ENCODE measurements around the gene HAAO.

The HAAO gene

DNA sequence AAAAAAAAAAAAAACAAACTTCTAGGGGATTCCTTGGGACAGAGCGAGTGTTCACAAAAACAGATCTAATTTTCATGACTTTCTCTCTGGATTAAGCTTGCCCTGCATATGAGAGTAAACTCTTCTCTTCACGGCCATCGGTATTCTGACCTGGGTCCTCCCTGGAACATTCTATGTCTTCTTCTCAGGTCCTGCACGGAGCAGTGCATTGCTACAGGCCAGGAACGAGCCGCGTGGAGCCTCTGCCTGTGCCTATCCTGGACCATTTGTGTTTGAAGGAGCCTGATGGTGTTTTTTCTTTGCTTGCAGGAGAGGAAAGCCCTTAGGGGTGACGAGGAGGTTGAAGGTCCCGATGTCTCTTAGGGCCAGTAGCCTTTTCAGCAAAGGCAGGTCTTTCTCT lies 26.7 kb downstream of the HAAO start:
- no peak overlapping the region for H3K27ac ChIP-seq (ENCODE audit: low read depth, low read length)

DNA sequence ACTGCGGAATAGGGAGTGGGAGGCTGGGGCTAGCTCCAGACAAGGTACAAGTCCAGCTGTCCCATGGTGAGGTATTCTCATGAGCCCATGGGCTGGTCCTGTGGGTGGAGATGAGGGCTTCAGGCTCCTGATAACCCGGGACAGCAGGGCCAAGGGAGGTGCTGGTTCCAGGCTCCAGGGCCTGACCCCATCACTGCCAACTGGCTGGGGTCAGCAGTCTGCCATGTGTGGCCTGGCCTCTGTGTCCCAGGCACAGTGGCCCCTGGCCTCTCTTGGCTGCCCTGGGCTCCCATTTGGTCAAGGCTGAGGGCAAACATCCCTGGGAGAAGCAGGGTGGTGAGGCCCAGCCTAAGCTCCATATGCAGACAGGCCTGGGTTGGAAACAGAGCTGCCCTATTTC lies 27.5 kb downstream of the HAAO start:
- no peaks in the 10 kb centered on the region for H3K9me3 ChIP-seq (ENCODE audit: insufficient read depth, low read depth, low read length)
- no peaks in the 10 kb centered on the region for H3K36me3 ChIP-seq (ENCODE audit: insufficient read depth, low read length)
- no peak overlapping the region for H3K27ac ChIP-seq (ENCODE audit: low read depth, low read length)
- H3K4me1 ChIP-seq (ENCODE audit: insufficient read depth, low read length) = no peaks in the 10 kb centered on the region
- H3K4me3 ChIP-seq (ENCODE audit: low read length) = no peak overlapping the region
- H3K27me3 ChIP-seq (ENCODE audit: insufficient read depth, low read length) = no peaks in the 10 kb centered on the region
- WGBS = 93% methylated on average over 2 of the region's 2 CpGs
- H3K9ac ChIP-seq (ENCODE audit: low read depth, low read length) = no peak overlapping the region

More for the DNA sequence above, 26.7 kb downstream of the HAAO start:
- H3K4me3 ChIP-seq (ENCODE audit: low read length) = no peak overlapping the region
- H3K36me3 ChIP-seq (ENCODE audit: insufficient read depth, low read length) = no peaks in the 10 kb centered on the region
- no peaks in the 10 kb centered on the region for H3K27me3 ChIP-seq (ENCODE audit: insufficient read depth, low read length)
- H3K9me3 ChIP-seq (ENCODE audit: insufficient read depth, low read depth, low read length) = no peaks in the 10 kb centered on the region
- no peak overlapping the region for H3K9ac ChIP-seq (ENCODE audit: low read depth, low read length)
- 96% methylated on average over 9 of the region's 9 CpGs for WGBS
- no peaks in the 10 kb centered on the region for H3K4me1 ChIP-seq (ENCODE audit: insufficient read depth, low read length)

DNA sequence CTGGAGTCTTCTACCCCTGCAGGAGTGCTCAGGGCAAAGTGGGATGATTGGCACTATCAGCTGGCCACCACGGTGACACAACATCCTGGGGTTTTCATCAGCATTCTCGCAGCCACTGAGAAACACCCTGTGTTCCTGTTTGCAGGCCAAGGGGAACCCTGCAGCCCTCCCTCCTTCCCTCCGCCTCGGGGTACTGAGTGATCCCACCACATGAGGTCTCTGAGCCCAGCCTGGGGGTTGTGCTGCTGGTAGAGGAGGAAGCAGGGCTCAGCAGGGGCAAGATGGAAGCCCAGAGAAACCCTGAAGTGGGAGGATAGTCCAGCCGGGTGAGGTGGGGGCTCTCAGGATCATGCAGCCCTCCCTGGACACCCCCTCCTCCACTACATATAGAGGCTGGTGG lies 28.3 kb downstream of the HAAO start, which contains the start of gene OXER1:
OXER1 (minus strand) TSS at position 40 of the 400 bp plus-strand sequence. CDS start 73 bp downstream, outside the sequence.
- H3K9me3 ChIP-seq (ENCODE audit: insufficient read depth, low read depth, low read length) = no peaks in the 10 kb centered on the region
- 79% methylated on average over 4 of the region's 5 CpGs for WGBS
- 0 out of 2 replicates have a peak, but pooled peaks cover 2% of the 10 kb centered on the region for H3K4me1 ChIP-seq (ENCODE audit: insufficient read depth, low read length)
- no peak within 1 kb of the TSS for H3K27ac ChIP-seq (ENCODE audit: low read depth, low read length)
- H3K36me3 ChIP-seq (ENCODE audit: insufficient read depth, low read length) = no peaks in the 10 kb centered on the region
- H3K4me3 ChIP-seq (ENCODE audit: low read length) = no peak within 1 kb of the TSS
- no peak within 1 kb of the TSS for H3K9ac ChIP-seq (ENCODE audit: low read depth, low read length)
- H3K27me3 ChIP-seq (ENCODE audit: insufficient read depth, low read length) = no peaks in the 10 kb centered on the region

DNA sequence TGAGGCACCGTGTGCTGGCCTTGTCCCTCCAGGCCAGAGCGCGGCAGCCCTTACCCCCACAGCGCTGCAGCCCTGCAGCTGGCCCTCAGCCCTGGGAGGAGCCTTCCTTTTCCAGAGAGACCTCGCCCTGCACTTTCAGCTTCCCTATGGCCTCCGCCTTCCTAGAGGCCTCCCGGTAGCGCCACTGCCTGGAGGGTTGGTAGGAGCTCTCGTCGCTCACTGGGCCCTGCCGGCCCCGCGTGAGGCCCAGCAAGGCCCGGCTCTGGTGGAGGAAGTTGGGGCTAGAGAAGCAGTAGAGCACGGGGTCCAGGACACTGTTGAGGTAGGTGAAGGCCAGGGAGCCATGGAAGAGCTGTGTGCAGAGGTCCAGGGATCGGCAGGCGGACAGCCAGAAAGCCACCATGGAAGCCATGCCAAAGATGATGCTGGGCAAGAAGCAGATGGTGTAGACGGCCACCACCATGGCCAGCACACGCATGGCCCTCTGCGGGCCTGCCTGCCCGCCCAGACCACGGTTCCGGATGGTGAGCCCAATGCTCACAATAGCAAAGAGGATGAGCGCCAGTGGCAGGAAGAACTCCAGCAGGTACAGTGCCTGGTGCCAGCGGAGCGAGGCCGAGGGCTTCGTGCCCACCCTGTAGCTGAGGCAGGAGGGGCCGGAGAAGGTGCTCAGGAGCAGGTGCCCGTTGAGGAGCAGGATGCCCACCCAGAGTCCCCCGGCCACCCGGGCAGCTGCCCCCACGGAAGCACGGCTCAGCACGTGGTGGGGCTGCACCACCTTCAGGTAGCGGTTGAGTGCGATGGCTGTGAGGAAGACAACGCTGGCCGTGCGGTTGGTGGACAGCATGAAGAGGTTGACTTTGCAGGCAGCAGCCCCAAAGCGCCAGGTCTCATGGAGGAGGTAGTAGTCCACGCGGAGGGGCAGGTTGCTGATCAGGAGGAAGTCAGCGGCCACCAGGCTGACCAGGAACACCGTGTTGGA lies 29.3 kb downstream of the HAAO start:
- H3K36me3 ChIP-seq (ENCODE audit: insufficient read depth, low read length) = no peaks in the 10 kb centered on the region
- no peak overlapping the region for H3K27ac ChIP-seq (ENCODE audit: low read depth, low read length)
- no peaks in the 10 kb centered on the region for H3K9me3 ChIP-seq (ENCODE audit: insufficient read depth, low read depth, low read length)
- WGBS = 97% methylated on average over 45 of the region's 45 CpGs
- no peak overlapping the region for H3K9ac ChIP-seq (ENCODE audit: low read depth, low read length)
- no peaks in the 10 kb centered on the region for H3K27me3 ChIP-seq (ENCODE audit: insufficient read depth, low read length)
- H3K4me3 ChIP-seq (ENCODE audit: low read length) = no peak overlapping the region
- 0 out of 2 replicates have a peak, but pooled peaks cover 7% of the 10 kb centered on the region for H3K4me1 ChIP-seq (ENCODE audit: insufficient read depth, low read length)

DNA sequence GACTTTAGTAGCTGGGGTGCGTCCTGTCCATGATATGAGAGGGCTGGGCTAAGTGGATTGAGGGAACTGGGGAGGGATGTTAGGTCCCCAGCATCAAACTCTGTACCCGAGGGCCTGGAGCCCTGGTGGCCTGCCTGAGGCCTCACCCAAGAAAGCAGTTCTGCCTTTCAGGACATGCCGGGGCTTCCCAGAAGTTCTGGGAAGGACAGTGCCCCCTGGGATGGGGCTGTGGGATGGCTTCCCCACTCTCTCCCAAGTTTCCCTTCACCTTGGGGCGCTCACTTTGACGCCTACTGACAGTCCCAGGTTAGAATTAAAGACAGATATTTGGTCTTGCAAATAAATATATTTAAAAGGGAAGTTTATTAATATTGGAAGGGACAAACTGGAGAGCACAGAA lies 30.2 kb downstream of the HAAO start:
- Histone ChIP-seq H3K36me3 (ENCODE audit: insufficient read depth, low read length) (no peaks in the 10 kb centered on the region), H3K4me3 (ENCODE audit: low read length) (no peak overlapping the region), H3K4me1 (ENCODE audit: insufficient read depth, low read length) (0 out of 2 replicates have a peak, but pooled peaks cover 7% of the 10 kb centered on the region), H3K9ac (ENCODE audit: low read depth, low read length) (no peak overlapping the region), H3K9me3 (ENCODE audit: insufficient read depth, low read depth, low read length) (no peaks in the 10 kb centered on the region), H3K27me3 (ENCODE audit: insufficient read depth, low read length) (no peaks in the 10 kb centered on the region), H3K27ac (ENCODE audit: low read depth, low read length) (no peak overlapping the region)
- 95% methylated on average over 5 of the region's 5 CpGs for WGBS

DNA sequence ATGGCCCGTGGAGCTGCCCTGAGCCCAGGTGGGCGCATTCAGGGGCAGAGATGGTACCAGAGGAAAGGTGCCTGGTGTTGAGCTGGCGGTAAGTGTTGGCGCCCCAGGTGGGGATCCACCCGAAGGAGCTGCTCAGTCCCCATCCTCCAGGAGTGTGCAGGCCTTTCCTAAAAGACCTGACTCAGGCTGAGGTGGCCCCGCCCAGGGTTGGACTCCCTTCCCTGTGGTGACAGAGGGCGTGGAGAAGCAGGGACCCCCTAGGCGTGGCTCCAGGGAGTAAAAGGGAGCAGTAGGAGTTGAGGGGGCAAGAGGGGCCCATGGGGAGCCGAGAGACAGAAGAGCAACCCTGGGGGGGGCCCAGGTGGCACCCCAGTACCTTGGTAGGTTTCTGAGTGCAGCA lies 30.8 kb downstream of the HAAO start:
- no peaks in the 10 kb centered on the region for H3K27me3 ChIP-seq (ENCODE audit: insufficient read depth, low read length)
- 0 out of 2 replicates have a peak, but pooled peaks cover 7% of the 10 kb centered on the region for H3K4me1 ChIP-seq (ENCODE audit: insufficient read depth, low read length)
- no peak overlapping the region for H3K4me3 ChIP-seq (ENCODE audit: low read length)
- no peak overlapping the region for H3K9ac ChIP-seq (ENCODE audit: low read depth, low read length)
- no peak overlapping the region for H3K27ac ChIP-seq (ENCODE audit: low read depth, low read length)
- WGBS = 93% methylated on average over 9 of the region's 9 CpGs
- H3K36me3 ChIP-seq (ENCODE audit: insufficient read depth, low read length) = no peaks in the 10 kb centered on the region
- no peaks in the 10 kb centered on the region for H3K9me3 ChIP-seq (ENCODE audit: insufficient read depth, low read depth, low read length)

DNA sequence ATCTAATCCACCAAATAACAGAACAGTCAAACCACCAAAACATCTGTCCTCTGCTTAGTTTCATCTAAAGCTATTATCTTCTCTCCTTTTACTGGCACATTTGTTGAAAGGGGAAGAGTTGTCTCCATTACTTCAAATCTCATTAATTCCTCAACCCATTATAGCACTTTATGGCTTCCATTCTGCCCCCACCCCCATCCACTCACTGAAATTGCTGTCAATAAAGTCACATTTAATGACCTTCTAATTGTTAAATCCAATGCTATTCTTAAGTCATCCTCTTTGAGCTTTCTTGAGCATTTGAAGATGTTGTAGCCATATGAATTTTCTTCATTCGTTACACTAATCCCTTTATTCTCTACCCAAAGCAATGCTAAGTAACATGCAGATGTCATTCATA lies 33.6 kb downstream of the HAAO start:
- no peaks in the 10 kb centered on the region for H3K9me3 ChIP-seq (ENCODE audit: insufficient read depth, low read depth, low read length)
- no peak overlapping the region for H3K9ac ChIP-seq (ENCODE audit: low read depth, low read length)
- no peak overlapping the region for H3K27ac ChIP-seq (ENCODE audit: low read depth, low read length)
- H3K4me3 ChIP-seq (ENCODE audit: low read length) = no peak overlapping the region
- no peaks in the 10 kb centered on the region for H3K27me3 ChIP-seq (ENCODE audit: insufficient read depth, low read length)
- H3K4me1 ChIP-seq (ENCODE audit: insufficient read depth, low read length) = peaks cover 10% of the 10 kb centered on the region; the same call in 1 of the 2 replicates
- H3K36me3 ChIP-seq (ENCODE audit: insufficient read depth, low read length) = no peaks in the 10 kb centered on the region
- 88% methylated on average over 1 of the region's 1 CpG for WGBS

DNA sequence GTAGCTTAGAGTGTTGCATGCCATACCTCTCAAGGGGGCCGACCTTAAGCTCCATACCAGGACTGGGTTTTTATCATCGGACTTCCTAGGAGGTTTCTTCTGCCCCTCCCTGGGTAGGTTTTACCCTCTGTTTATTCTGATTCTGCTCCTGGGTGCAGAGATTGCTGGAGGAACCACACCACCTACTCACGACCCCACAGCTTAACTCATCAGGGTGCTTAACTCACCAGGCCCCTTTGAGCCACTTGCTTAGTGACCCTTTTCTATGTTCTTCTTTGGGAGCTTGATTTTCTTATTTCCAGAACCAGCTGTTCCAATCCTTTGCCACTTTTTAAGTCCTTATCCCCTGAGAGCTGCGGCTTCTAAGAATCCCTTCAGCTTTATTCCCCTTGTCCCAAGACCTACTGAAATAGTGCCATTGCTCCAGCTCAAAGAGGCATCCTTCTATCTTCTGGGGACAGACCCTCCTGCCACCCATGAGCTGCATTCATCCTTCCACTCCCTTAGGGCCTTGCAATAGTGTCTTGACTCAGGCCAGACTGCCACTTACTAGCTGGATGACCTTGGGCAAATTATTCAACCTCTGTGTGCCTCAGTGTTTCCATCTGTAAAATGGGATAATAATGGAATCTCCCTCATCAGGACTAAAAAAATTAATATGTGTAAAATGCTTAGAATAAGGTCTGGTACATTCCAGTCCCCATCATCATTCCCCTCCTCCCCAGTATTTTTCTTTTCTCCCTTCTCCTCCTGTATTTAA lies 34.2 kb downstream of the HAAO start:
- Histone ChIP-seq H3K4me3 (ENCODE audit: low read length) (no peak overlapping the region), H3K27ac (ENCODE audit: low read depth, low read length) (no peak overlapping the region), H3K9me3 (ENCODE audit: insufficient read depth, low read depth, low read length) (no peaks in the 10 kb centered on the region), H3K36me3 (ENCODE audit: insufficient read depth, low read length) (no peaks in the 10 kb centered on the region), H3K4me1 (ENCODE audit: insufficient read depth, low read length) (peaks cover 10% of the 10 kb centered on the region; the same call in 1 of the 2 replicates), H3K9ac (ENCODE audit: low read depth, low read length) (no peak overlapping the region), H3K27me3 (ENCODE audit: insufficient read depth, low read length) (no peaks in the 10 kb centered on the region)
- WGBS = 87% methylated on average over 4 of the region's 4 CpGs

DNA sequence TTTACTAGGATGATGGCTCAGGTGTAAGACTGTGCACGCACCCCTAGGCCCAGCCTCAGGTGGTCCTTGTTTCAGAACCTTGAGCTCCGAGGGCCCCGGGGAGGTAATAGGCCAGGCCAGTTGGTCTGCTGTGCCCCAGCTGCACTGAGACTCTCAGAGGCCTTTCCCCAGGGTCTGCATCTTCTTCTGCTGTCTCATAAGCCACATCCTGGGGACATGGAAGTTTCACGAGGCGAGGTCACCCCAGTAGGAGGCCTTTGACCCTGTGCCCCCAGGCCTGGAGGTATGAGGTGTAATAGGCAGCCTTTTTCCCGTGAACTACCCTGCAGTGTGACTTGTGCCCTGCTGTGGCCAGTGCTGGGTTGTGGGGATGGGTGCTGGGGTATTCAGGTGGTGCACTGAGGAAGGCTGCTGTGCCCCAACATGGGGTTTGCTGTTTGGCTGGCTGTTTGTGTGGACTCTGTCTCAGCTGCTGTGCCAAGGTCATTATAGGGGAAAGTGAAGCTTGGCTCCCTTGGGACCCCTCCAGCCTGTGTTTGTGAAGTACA lies 35.3 kb downstream of the HAAO start:
- WGBS = 93% methylated on average over 6 of the region's 6 CpGs
- Histone ChIP-seq H3K4me3 (ENCODE audit: low read length) (no peak overlapping the region), H3K27ac (ENCODE audit: low read depth, low read length) (no peak overlapping the region), H3K9ac (ENCODE audit: low read depth, low read length) (no peak overlapping the region), H3K9me3 (ENCODE audit: insufficient read depth, low read depth, low read length) (no peaks in the 10 kb centered on the region), H3K4me1 (ENCODE audit: insufficient read depth, low read length) (peaks cover 10% of the 10 kb centered on the region; the same call in 1 of the 2 replicates), H3K27me3 (ENCODE audit: insufficient read depth, low read length) (no peaks in the 10 kb centered on the region), H3K36me3 (ENCODE audit: insufficient read depth, low read length) (no peaks in the 10 kb centered on the region)

DNA sequence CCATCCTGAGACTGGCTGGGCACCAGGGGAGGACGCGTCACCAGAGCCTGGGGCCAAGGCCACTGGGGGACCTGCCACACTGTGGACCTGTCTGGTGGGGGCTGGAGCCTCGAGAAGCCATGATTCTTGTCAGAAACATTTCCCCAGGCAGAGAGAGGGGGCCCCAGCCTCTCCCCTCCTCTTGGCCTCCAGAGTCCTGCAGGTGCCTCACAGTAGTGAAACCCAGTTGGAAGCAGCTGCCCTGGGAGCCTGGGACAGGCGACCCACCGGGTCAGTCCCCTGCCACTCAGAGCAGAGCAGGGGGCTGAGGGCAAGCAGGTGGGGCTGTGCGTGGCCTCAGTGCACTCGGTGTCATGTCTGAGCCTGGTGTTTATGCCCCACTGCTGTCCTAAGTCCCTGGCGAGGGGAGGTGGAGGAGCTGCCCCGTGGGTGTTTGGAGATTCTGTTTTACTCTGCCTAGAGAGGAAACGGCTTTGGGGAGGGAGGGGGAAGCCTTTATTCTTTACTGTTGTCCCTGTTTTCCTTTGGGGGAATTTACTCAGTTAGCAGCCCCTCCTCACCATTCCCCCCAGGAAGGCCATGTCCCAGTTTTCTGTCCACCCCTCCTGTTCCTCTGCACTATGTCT lies 36.1 kb downstream of the HAAO start:
- WGBS = 84% methylated on average over 9 of the region's 10 CpGs
- no peak overlapping the region for H3K9ac ChIP-seq (ENCODE audit: low read depth, low read length)

More for the DNA sequence above, 36.1 kb downstream of the HAAO start:
- Histone ChIP-seq H3K4me3 (ENCODE audit: low read length) (no peak overlapping the region), H3K27ac (ENCODE audit: low read depth, low read length) (no peak overlapping the region), H3K4me1 (ENCODE audit: insufficient read depth, low read length) (peaks cover 10% of the 10 kb centered on the region; the same call in 1 of the 2 replicates), H3K36me3 (ENCODE audit: insufficient read depth, low read length) (no peaks in the 10 kb centered on the region), H3K27me3 (ENCODE audit: insufficient read depth, low read length) (no peaks in the 10 kb centered on the region), H3K9me3 (ENCODE audit: insufficient read depth, low read depth, low read length) (no peaks in the 10 kb centered on the region)

Measured in HUES64 (cell line).